Activated CD8-positive, alpha-beta memory T cell treated with anti-CD3 and anti-CD28 coated beads, Interleukin-2, amount 50 U/mL, for 1 hour (primary cell): ENCODE results near the gene PIP4K2A.
A peak's percentile ranks its signal among the peaks of the same experiment; 100 is the strongest.

Experiments used
- DNase-seq: peaks from one replicate; pipeline ENCODE4 v3.0.0-alpha.2; 2020; ENCODE audit errors: extremely low read depth

Gene PIP4K2A

GRCh38 chr10:22667093-22667480, 47.3 kb downstream of the PIP4K2A start:
- no peak for DNase-seq

GRCh38 chr10:22666287-22667092, 47.9 kb downstream of the PIP4K2A start:
- no peak for DNase-seq

GRCh38 chr10:22665329-22665728, 49.0 kb downstream of the PIP4K2A start:
- DNase-seq: no peak

- no peak for DNase-seq
Observed at GRCh38 chr10:22662733-22663330, 51.5 kb downstream of the PIP4K2A start.

- DNase-seq: no peak
Observed at GRCh38 chr10:22659866-22660265, 54.5 kb downstream of the PIP4K2A start.

- DNase-seq: no peak
Observed at GRCh38 chr10:22658745-22659410, 55.5 kb downstream of the PIP4K2A start.

- DNase-seq: no peak
Observed at GRCh38 chr10:22657566-22658225, 56.7 kb downstream of the PIP4K2A start.

- no peak for DNase-seq
Observed at GRCh38 chr10:22657024-22657423, 57.4 kb downstream of the PIP4K2A start.

GRCh38 chr10:22656036-22656435, 58.3 kb downstream of the PIP4K2A start:
- DNase-seq: no peak

- DNase-seq: peak; percentile 29
Observed at GRCh38 chr10:22655312-22655981, 58.9 kb downstream of the PIP4K2A start.

- DNase-seq: no peak
Observed at GRCh38 chr10:22652988-22653481, 61.3 kb downstream of the PIP4K2A start.

- DNase-seq: no peak
Observed at GRCh38 chr10:22651276-22651980, 63.0 kb downstream of the PIP4K2A start.

GRCh38 chr10:22649994-22650393, 64.4 kb downstream of the PIP4K2A start:
- DNase-seq: no peak

- DNase-seq: no peak
Observed at GRCh38 chr10:22649390-22649841, 65.0 kb downstream of the PIP4K2A start.

- DNase-seq: no peak
Observed at GRCh38 chr10:22648547-22648961, 65.8 kb downstream of the PIP4K2A start.

- no peak for DNase-seq
Observed at GRCh38 chr10:22647244-22647643, 67.1 kb downstream of the PIP4K2A start.

GRCh38 chr10:22646388-22646853, 68.0 kb downstream of the PIP4K2A start:
- no peak for DNase-seq

- DNase-seq: no peak
Observed at GRCh38 chr10:22644222-22644621, 70.2 kb downstream of the PIP4K2A start.

- DNase-seq: no peak
Observed at GRCh38 chr10:22643775-22644174, 70.6 kb downstream of the PIP4K2A start.

GRCh38 chr10:22643116-22643515, 71.3 kb downstream of the PIP4K2A start:
- no peak for DNase-seq

- DNase-seq: no peak
Observed at GRCh38 chr10:22641743-22642142, 72.6 kb downstream of the PIP4K2A start.
